ENCODE measurements around the gene PDCD11.

GRCh38 chr10:103429647-103430046 is 33.2 kb downstream of the PDCD11 start:
- no peak for TF ChIP-seq USF2 (CRISPR knock-in tag; IDR thresholded peaks at IDR 0.05)
- TF ChIP-seq ESRRA (CRISPR knock-in tag; IDR thresholded peaks at IDR 0.05; ENCODE audit: borderline replicate concordance), result no peak
- TF ChIP-seq PRRX2 (CRISPR knock-in tag; IDR thresholded peaks at IDR 0.05), result no peak
- TF ChIP-seq ETV6 (CRISPR knock-in tag; IDR thresholded peaks at IDR 0.05), result no peak
- TF ChIP-seq ATF6 (CRISPR knock-in tag; IDR thresholded peaks at IDR 0.05), result no peak
- TF ChIP-seq NR3C1 (CRISPR knock-in tag; conservative IDR thresholded peaks at IDR 0.05; ENCODE audit: low read depth), result no peak
- TF ChIP-seq CTCF (IDR thresholded peaks at IDR 0.05), result no peak
- TF ChIP-seq CREM (CRISPR knock-in tag; IDR thresholded peaks at IDR 0.05), result no peak
- TF ChIP-seq HMGXB4 (CRISPR knock-in tag; IDR thresholded peaks at IDR 0.05), result no peak
- TF ChIP-seq ZNF512 (CRISPR knock-in tag; IDR thresholded peaks at IDR 0.05; ENCODE audit: borderline replicate concordance), result no peak
